Brain microvascular endothelial cell (primary cell): Measurements from ENCODE around the gene B3GNT3.

Experiments used
- DNase-seq: peaks from one replicate; pipeline ENCODE4 v3.0.0-alpha.2; 2020
- H3K27ac ChIP-seq: fragments of 250-450 bp; sonication (Bioruptor Pico); 2 replicates; pipeline ENCODE4 v1.5.1; 2020; ENCODE audit warnings: mild to moderate bottlenecking, moderate library complexity
- H3K27me3 ChIP-seq: fragments of 250-450 bp; sonication (Bioruptor Pico); replicated peaks from 2 replicates; pipeline ENCODE4 v1.5.1; 2020; ENCODE audit warnings: mild to moderate bottlenecking
- H3K36me3 ChIP-seq: fragments of 250-450 bp; sonication (Bioruptor Pico); replicated peaks from 2 replicates; pipeline ENCODE4 v1.5.1; 2020; ENCODE audit warnings: mild to moderate bottlenecking
- H3K4me3 ChIP-seq: 2 replicates; pipeline ENCODE4 v1.5.1; 2011; ENCODE audit warnings: low read depth, mild to moderate bottlenecking, control low read depth, low read length, moderate library complexity
- CTCF ChIP-seq: IDR thresholded peaks from 2 replicates; pipeline ENCODE4 v1.5.1; 2011; ENCODE audit warnings: low read depth, mild to moderate bottlenecking, moderate library complexity, low read length, control low read depth, inconsistent platforms; ENCODE audit errors: missing control alignments
- in situ Hi-C: cut with HindIII; loops from 2 replicates; pipeline ENCODE4 v1.10.0; 2017; ENCODE audit warnings: low sequenced_read_pairs, low pct_ligation_motif_present

The B3GNT3 gene

GRCh38 chr19:17764348-17764747 is 30.6 kb upstream of the B3GNT3 start:
- no peak overlapping the region for H3K4me3 ChIP-seq

GRCh38 chr19:17765069-17765618 is 29.8 kb upstream of the B3GNT3 start:
- in situ Hi-C loops: no loop called here
- no peak overlapping the region for H3K27ac ChIP-seq
- H3K4me3 ChIP-seq: no peak overlapping the region

More at GRCh38 chr19:17764348-17764747, 30.6 kb upstream of the B3GNT3 start:
- TF ChIP-seq CTCF: no peak
- no peaks in the 10 kb centered on the region for H3K27me3 ChIP-seq
- no peaks in the 10 kb centered on the region for H3K36me3 ChIP-seq
- no peak overlapping the region for H3K27ac ChIP-seq
- in situ Hi-C loops: no loop called here
- DNase-seq: no peak

GRCh38 chr19:17766543-17767131 is 28.3 kb upstream of the B3GNT3 start:
- Histone ChIP-seq H3K4me3 (no peak overlapping the region), H3K36me3 (no peaks in the 10 kb centered on the region), H3K27ac (no peak overlapping the region), H3K27me3 (no peaks in the 10 kb centered on the region)
- DNase-seq: peak; percentile 83
- TF ChIP-seq CTCF: peak; percentile 98
- in situ Hi-C loops: no loop called here

More at GRCh38 chr19:17765069-17765618, 29.8 kb upstream of the B3GNT3 start:
- Histone ChIP-seq H3K36me3 (no peaks in the 10 kb centered on the region), H3K27me3 (no peaks in the 10 kb centered on the region)
- no peak for DNase-seq
- TF ChIP-seq CTCF: no peak

GRCh38 chr19:17767559-17767958 is 27.4 kb upstream of the B3GNT3 start:
- no peak overlapping the region for H3K4me3 ChIP-seq
- no peak for TF ChIP-seq CTCF
- no peak overlapping the region for H3K27ac ChIP-seq
- no peak for DNase-seq
- H3K36me3 ChIP-seq: no peaks in the 10 kb centered on the region
- in situ Hi-C loops: no loop called here
- no peaks in the 10 kb centered on the region for H3K27me3 ChIP-seq

GRCh38 chr19:17770613-17771012 is 24.3 kb upstream of the B3GNT3 start:
- in situ Hi-C loops: no loop called here
- no peak overlapping the region for H3K4me3 ChIP-seq
- no peak overlapping the region for H3K27ac ChIP-seq
- TF ChIP-seq CTCF: no peak
- H3K27me3 ChIP-seq: no peaks in the 10 kb centered on the region
- no peaks in the 10 kb centered on the region for H3K36me3 ChIP-seq
- DNase-seq: no peak

GRCh38 chr19:17772172-17772571 is 22.8 kb upstream of the B3GNT3 start:
- no peak for DNase-seq
- H3K27me3 ChIP-seq: no peaks in the 10 kb centered on the region
- no peak for TF ChIP-seq CTCF
- no peaks in the 10 kb centered on the region for H3K36me3 ChIP-seq
- no peak overlapping the region for H3K27ac ChIP-seq
- in situ Hi-C loops: no loop called here
- H3K4me3 ChIP-seq: no peak overlapping the region
